Activated CD8-positive, alpha-beta T cell treated with anti-CD3 and anti-CD28 coated beads for 36 hours (primary cell): Measurements from ENCODE around the gene NOXA1. TPM values are rescaled to one million over a fixed set of nuclear protein-coding genes. Genes with fewer than 3 reads are reported as not detected.

Source experiments
- ATAC-seq: fragments of 200-7000 bp; cut with Tn5 transposase; one replicate; pipeline ENCODE4 v1.10.0; 2021; ENCODE audit warnings: mild to moderate bottlenecking, moderate library complexity
- CTCF ChIA-PET: fragments of 350-600 bp; sonication (Branson Sonifier 250); formaldehyde crosslinking; loops from one replicate; lab custom pipeline; 2021; ENCODE audit warnings: antibody characterized with exemption; lab: Charles Lee
- POLR2A ChIA-PET: fragments of 350-600 bp; sonication (Branson Sonifier 250); formaldehyde crosslinking; loops from one replicate; lab custom pipeline; 2021; ENCODE audit warnings: antibody characterized with exemption; lab: Charles Lee
- DNase-seq: peaks from one replicate; pipeline ENCODE4 v3.0.0-alpha.2; 2020
- H3K27ac Mint-ChIP-seq: one replicate; pipeline ENCODE4 v1.8.0; 2021; ENCODE audit warnings: mild to moderate bottlenecking, mixed read lengths
- H3K27me3 Mint-ChIP-seq: one replicate; pipeline ENCODE4 v1.8.0; 2021; ENCODE audit warnings: mixed read lengths
- H3K36me3 Mint-ChIP-seq: one replicate; pipeline ENCODE4 v1.8.0; 2021; ENCODE audit warnings: low read depth, mixed read lengths
- H3K4me1 Mint-ChIP-seq: one replicate; pipeline ENCODE4 v1.8.0; 2021; ENCODE audit warnings: low read depth, mixed read lengths
- H3K4me3 Mint-ChIP-seq: one replicate; pipeline ENCODE4 v1.8.0; 2021; ENCODE audit warnings: mild to moderate bottlenecking, moderate library complexity, mixed read lengths
- H3K9me3 Mint-ChIP-seq: one replicate; pipeline ENCODE4 v1.8.0; 2021; ENCODE audit warnings: mixed read lengths
- intact Hi-C: fragments of 100-400 bp; cut with micrococcal nuclease; formaldehyde crosslinking; loops from one replicate; pipeline ENCODE4 v1.10.0; 2022
- total RNA-seq, 2 experiments: library from RNA; stranded (reverse); gene quantifications; one replicate each; pipeline ENCODE4 v1.2.3, GENCODE V29; 2021
- TF ChIP-seq, protein P1 (sequence below): fragments of 200-600 bp; IDR thresholded peaks from one replicate; pipeline ENCODE4 v1.8.0; 2022; ENCODE audit warnings: antibody characterized with exemption, mild to moderate bottlenecking

Gene NOXA1
- total RNA-seq, 2 experiments from 2014 or later: 0.72 to 0.95 TPM

DNA sequence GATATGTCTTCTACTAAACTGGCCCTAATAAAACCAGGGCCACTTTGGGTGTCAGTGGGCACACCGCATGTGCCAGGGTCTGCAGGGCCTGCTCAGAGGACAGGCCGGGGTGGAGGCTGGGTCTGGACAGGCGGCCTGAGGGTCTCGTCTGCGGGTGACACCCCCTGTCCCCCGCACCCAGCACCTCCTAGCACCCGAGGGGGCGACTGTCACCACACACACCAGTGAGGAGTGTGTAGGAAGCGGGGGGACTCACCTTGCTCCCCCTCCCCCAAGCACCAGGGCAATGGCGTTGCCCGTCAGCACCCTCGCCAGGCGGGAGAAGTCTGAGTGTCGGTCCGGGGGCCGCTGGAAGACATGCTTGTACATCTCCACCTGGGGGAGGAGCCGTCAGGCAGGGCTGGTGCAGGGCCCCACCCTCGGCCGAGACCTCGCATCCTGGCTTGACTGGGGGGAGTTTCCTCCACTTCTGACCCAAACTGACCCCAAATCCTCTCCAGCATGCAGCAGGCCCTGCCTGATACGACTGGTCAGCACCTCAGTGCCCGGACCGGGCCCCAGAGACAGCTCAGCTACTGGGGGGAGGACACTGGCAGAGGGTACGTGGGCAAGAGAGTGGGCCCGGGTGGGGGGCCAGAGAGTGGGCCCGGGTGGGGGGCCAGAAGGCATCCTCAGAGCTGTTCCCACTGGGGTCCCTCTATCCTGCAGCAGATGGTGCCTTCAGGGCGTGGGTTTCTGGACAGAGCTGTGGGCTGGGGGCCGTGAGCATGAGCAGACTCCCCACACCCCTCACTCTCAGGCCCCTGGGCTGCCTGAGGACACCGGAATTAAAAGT lies 54.8 kb downstream of the NOXA1 start:
- DNase-seq (no peak), ATAC-seq (no peak)
- H3K4me1 Mint-ChIP-seq: peaks cover 7% of the 10 kb centered on the region
- peaks cover 18% of the 10 kb centered on the region for H3K36me3 Mint-ChIP-seq
- no peak overlapping the region for H3K27ac Mint-ChIP-seq
- TF ChIP-seq, protein P1, sequence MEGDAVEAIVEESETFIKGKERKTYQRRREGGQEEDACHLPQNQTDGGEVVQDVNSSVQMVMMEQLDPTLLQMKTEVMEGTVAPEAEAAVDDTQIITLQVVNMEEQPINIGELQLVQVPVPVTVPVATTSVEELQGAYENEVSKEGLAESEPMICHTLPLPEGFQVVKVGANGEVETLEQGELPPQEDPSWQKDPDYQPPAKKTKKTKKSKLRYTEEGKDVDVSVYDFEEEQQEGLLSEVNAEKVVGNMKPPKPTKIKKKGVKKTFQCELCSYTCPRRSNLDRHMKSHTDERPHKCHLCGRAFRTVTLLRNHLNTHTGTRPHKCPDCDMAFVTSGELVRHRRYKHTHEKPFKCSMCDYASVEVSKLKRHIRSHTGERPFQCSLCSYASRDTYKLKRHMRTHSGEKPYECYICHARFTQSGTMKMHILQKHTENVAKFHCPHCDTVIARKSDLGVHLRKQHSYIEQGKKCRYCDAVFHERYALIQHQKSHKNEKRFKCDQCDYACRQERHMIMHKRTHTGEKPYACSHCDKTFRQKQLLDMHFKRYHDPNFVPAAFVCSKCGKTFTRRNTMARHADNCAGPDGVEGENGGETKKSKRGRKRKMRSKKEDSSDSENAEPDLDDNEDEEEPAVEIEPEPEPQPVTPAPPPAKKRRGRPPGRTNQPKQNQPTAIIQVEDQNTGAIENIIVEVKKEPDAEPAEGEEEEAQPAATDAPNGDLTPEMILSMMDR: no peak
- no peak overlapping the region for H3K4me3 Mint-ChIP-seq
- ChIA-PET CTCF (no interaction called here), POLR2A (no interaction called here)
- peaks cover 21% of the 10 kb centered on the region for H3K9me3 Mint-ChIP-seq
- H3K27me3 Mint-ChIP-seq: no peaks in the 10 kb centered on the region
- intact Hi-C loops: no loop called here

DNA sequence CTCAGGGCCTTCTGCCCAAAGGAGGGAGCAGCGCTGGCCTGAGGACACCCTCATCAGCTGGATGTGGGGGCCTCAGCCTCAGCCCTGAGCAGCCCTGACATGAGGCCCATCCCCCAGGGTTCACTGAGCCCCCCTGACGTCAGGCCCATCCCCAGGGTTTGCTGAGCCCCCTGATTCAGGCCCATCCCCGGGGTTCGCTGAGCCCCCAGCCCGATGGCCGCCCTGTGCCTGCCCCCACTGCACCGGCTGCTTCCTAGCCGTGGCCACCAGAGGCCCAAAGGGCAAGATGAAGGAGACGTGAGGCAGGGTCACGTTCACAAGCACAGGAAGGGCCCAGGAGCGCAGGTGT lies 55.4 kb downstream of the NOXA1 start:
- H3K4me3 Mint-ChIP-seq: no peak overlapping the region
- H3K4me1 Mint-ChIP-seq: peaks cover 7% of the 10 kb centered on the region
- peaks cover 13% of the 10 kb centered on the region for H3K36me3 Mint-ChIP-seq
- TF ChIP-seq, protein P1: no peak
- ChIA-PET CTCF (no interaction called here), POLR2A (no interaction called here)
- ATAC-seq (no peak), DNase-seq (no peak)
- intact Hi-C loops: no loop called here
- peaks cover 16% of the 10 kb centered on the region for H3K9me3 Mint-ChIP-seq
- H3K27ac Mint-ChIP-seq: no peak overlapping the region
- no peaks in the 10 kb centered on the region for H3K27me3 Mint-ChIP-seq

DNA sequence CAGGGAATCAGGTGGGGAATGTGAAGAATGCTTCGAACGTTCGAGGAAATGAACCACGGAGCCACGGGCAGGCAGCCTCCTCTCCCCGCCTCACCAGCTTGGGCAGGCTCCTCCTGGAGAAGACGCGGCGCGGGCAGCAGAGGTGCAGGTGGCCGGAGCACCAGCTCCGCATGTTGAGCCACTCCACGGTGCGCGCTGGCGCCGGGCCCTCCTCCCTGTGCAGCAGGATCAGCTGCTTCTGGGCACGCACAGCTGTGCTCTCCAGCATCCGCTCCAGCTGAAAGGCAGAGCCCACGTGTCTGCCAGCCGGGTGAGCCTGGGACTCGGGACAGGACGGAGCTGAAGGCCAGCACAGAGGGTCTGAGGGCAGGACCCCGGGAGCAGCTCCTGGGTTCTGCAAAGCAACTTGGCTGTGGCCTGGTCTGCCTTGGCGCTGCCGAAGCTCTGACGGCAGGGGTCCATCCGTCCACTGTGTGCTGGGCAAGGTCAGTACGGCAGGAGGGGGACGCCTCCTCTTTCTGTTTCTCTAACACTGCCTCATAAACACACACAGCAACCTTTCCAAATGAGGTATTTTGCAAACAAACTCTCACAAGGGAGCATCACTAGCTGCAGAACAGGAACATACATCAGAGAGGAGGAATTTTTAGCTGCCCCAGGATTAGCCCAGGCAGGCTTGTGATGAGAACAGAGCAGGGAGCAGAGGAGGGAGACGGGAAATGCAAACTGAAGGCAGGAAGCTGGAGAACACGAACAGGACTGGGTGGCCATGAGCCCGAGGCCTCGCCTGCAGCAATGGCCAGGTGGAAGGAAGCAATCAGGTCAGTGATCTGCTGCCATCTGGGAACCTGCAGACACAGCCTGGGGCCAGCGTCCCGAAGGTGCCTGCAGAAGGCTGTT lies 56.0 kb downstream of the NOXA1 start:
- intact Hi-C loops: no loop called here
- POLR2A ChIA-PET: no interaction called here
- peaks cover 7% of the 10 kb centered on the region for H3K4me1 Mint-ChIP-seq
- peaks cover 13% of the 10 kb centered on the region for H3K9me3 Mint-ChIP-seq
- no peak for DNase-seq
- no peak for ATAC-seq
- CTCF ChIA-PET: no interaction called here
- peaks cover 10% of the 10 kb centered on the region for H3K36me3 Mint-ChIP-seq
- no peak overlapping the region for H3K4me3 Mint-ChIP-seq
- no peaks in the 10 kb centered on the region for H3K27me3 Mint-ChIP-seq
- TF ChIP-seq, protein P1: no peak
- H3K27ac Mint-ChIP-seq: no peak overlapping the region

DNA sequence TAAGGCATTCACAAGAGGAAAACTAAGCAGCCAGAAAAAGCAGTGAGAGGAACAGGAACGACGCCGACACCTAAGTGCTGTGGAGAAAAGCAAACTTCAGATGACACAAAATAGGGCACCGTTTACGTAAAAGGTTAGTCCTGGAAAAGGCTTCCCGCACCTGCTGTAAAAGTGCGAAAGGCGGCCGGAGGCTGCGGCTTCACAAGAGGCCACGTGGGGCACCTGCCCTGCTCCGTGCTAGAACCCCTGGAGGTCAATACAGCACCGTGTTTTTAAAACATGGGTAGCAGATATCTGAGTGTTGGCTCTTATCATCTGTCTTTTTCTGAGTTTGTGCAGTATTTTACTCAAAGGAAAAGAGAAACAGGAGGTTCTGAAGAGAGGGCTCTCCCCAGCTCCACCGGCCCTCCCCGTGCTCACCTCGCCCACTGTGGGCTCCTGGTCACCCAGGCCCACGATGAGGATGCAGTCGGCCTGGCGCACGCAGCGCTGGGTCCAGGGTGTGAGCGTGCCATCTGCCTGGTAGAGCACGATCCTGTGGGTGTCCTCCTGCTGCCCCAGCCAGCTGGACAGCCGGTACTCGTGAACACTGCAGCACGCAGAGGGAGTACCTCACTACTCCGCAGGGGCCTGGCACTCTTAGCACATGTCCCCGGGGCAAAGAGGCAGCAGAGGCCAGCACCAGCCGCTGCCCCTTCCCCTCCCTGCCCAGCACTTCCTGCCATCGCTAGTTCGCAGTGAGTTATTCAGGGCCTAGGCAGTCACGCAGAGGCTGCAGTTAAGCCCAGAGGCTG lies 56.9 kb downstream of the NOXA1 start:
- Mint-ChIP-seq H3K36me3 (peaks cover 7% of the 10 kb centered on the region), H3K4me3 (no peak overlapping the region), H3K27me3 (no peaks in the 10 kb centered on the region), H3K4me1 (peaks cover 7% of the 10 kb centered on the region), H3K27ac (no peak overlapping the region), H3K9me3 (peaks cover 10% of the 10 kb centered on the region)
- intact Hi-C loops: no loop called here
- DNase-seq (no peak), ATAC-seq (no peak)
- ChIA-PET POLR2A (no interaction called here), CTCF (no interaction called here)
- TF ChIP-seq, protein P1: no peak
